ENCODE results near the gene GTPBP4. TPM values are rescaled to one million over a fixed set of nuclear protein-coding genes. Genes with fewer than 3 reads are reported as not detected.

The GTPBP4 gene
- total RNA-seq, 1 experiment from 2014 or later: 163 TPM

DNA sequence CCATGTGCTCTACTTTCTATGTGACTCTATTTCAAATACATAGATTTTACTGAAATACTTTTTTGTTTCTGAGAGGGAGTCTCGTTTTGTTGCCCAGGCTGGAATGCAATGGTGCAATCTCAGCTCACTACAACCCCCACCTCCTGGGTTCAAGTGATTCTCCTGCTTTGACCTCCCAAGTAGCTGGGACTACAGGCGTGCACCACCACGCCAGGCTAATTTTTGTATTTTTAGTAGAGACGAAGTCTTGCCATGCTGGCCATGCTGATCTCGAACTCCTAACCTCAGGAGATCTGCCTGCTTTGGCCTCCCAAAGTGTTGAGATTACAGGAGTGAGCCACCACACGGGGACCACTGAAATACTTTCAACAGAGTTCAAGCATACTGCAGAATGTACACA lies 57.2 kb downstream of the GTPBP4 start:
- peaks cover 58% of the 10 kb centered on the region for H3K36me3 ChIP-seq (ENCODE audit: insufficient read depth, low read length, poor library complexity, severe bottlenecking)
- POLR2A ChIA-PET (ENCODE audit: low non-redundant PET): no interaction called here
- H3K9me3 ChIP-seq (ENCODE audit: low read depth, low read length, poor library complexity, severe bottlenecking): no peaks in the 10 kb centered on the region
- BruUV-seq (replicated peaks): no TSS peak
- peaks cover 22% of the 10 kb centered on the region for H3K4me1 ChIP-seq (ENCODE audit: insufficient read depth, low read length, poor library complexity, severe bottlenecking)
- CTCF ChIA-PET: no interaction called here
- H3K4me3 ChIP-seq (ENCODE audit: low read depth, low read length, poor library complexity, severe bottlenecking): peak overlapping the region; percentile 38
- intact Hi-C loops (cut with micrococcal nuclease; ENCODE audit: unreplicated experiment): no loop called here
- H3K27ac ChIP-seq (ENCODE audit: low read depth, low read length, poor library complexity, severe bottlenecking): peak overlapping the region; percentile 3
- TF ChIP-seq EZH2 (IDR thresholded peaks at IDR 0.05; ENCODE audit: borderline replicate concordance, low read depth, low read length, poor library complexity, severe bottlenecking): no peak
- TF ChIP-seq, protein P1, sequence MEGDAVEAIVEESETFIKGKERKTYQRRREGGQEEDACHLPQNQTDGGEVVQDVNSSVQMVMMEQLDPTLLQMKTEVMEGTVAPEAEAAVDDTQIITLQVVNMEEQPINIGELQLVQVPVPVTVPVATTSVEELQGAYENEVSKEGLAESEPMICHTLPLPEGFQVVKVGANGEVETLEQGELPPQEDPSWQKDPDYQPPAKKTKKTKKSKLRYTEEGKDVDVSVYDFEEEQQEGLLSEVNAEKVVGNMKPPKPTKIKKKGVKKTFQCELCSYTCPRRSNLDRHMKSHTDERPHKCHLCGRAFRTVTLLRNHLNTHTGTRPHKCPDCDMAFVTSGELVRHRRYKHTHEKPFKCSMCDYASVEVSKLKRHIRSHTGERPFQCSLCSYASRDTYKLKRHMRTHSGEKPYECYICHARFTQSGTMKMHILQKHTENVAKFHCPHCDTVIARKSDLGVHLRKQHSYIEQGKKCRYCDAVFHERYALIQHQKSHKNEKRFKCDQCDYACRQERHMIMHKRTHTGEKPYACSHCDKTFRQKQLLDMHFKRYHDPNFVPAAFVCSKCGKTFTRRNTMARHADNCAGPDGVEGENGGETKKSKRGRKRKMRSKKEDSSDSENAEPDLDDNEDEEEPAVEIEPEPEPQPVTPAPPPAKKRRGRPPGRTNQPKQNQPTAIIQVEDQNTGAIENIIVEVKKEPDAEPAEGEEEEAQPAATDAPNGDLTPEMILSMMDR (conservative IDR thresholded peaks at IDR 0.05; ENCODE audit: low read depth, low read length): no peak
- H3K27me3 ChIP-seq (replicated peaks; ENCODE audit: insufficient read depth, low read depth, low read length, poor library complexity): no peaks in the 10 kb centered on the region
- no peak for DNase-seq (ENCODE audit: low spot score)

DNA sequence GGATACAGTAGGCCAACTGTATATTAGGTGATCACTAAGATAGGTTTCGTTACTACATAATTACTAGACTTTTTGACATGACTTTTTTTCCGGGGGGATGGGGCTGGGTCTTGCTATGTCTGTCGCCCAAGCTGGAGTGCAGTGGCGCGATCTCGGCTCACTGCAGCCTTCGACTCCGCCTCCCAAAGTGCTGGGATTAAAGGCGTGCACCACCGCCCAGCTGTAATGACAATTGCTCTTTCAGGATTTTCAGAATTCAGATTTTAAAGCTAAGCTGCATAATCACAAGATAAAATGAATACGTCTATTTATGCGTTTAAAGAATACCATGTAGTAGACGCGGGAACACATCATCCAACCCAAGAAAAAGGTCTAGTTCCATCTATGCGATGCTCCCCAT lies 59.7 kb downstream of the GTPBP4 start:
- Histone ChIP-seq H3K4me1 (ENCODE audit: insufficient read depth, low read length, poor library complexity, severe bottlenecking) (peaks cover 35% of the 10 kb centered on the region), H3K27me3 (replicated peaks; ENCODE audit: insufficient read depth, low read depth, low read length, poor library complexity) (no peaks in the 10 kb centered on the region), H3K36me3 (ENCODE audit: insufficient read depth, low read length, poor library complexity, severe bottlenecking) (peaks cover 38% of the 10 kb centered on the region), H3K4me3 (ENCODE audit: low read depth, low read length, poor library complexity, severe bottlenecking) (peak overlapping the region; percentile 97), H3K27ac (ENCODE audit: low read depth, low read length, poor library complexity, severe bottlenecking) (peak overlapping the region; percentile 99), H3K9me3 (ENCODE audit: low read depth, low read length, poor library complexity, severe bottlenecking) (no peaks in the 10 kb centered on the region)
- ChIA-PET POLR2A (ENCODE audit: low non-redundant PET) (interaction anchor here (0.6 kb wide), 2 partner anchors 218 to 998 kb away, joined by 3 to 4 read pairs; no protein-coding TSS in a partner anchor), CTCF (no interaction called here)
- no TSS peak for BruUV-seq (replicated peaks)
- DNase-seq (ENCODE audit: low spot score): peak; percentile 50
- intact Hi-C loops (cut with micrococcal nuclease; ENCODE audit: unreplicated experiment): no loop called here
- no peak for TF ChIP-seq EZH2 (IDR thresholded peaks at IDR 0.05; ENCODE audit: borderline replicate concordance, low read depth, low read length, poor library complexity, severe bottlenecking)
- TF ChIP-seq, protein P1 (conservative IDR thresholded peaks at IDR 0.05; ENCODE audit: low read depth, low read length): no peak

DNA sequence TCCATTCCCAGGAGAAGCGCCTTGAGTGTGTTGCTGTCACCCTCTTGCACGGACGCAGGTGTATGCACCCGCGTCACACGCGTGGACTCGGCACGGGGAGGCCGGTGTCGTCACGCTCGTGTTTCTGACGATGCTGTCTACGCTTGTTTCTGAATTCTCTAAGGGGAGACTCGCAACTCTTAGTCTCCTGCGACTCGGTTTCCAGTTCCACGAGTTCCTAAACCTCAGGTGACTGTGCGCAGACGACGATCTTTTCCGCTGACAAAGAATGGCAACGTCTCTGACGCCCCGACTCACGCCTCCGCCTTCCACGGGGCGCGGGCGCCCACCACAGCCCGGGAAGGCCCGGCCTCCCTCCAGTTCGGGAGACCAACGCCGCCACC lies 60.1 kb downstream of the GTPBP4 start:
- Histone ChIP-seq H3K4me3 (ENCODE audit: low read depth, low read length, poor library complexity, severe bottlenecking) (peak overlapping the region; percentile 97), H3K36me3 (ENCODE audit: insufficient read depth, low read length, poor library complexity, severe bottlenecking) (peaks cover 38% of the 10 kb centered on the region), H3K27ac (ENCODE audit: low read depth, low read length, poor library complexity, severe bottlenecking) (peak overlapping the region; percentile 99), H3K4me1 (ENCODE audit: insufficient read depth, low read length, poor library complexity, severe bottlenecking) (peaks cover 32% of the 10 kb centered on the region), H3K9me3 (ENCODE audit: low read depth, low read length, poor library complexity, severe bottlenecking) (no peaks in the 10 kb centered on the region), H3K27me3 (replicated peaks; ENCODE audit: insufficient read depth, low read depth, low read length, poor library complexity) (no peaks in the 10 kb centered on the region)
- CTCF ChIA-PET: no interaction called here
- no peak for DNase-seq (ENCODE audit: low spot score)
- BruUV-seq (replicated peaks): TSS peak; percentile 61
- TF ChIP-seq EZH2 (IDR thresholded peaks at IDR 0.05; ENCODE audit: borderline replicate concordance, low read depth, low read length, poor library complexity, severe bottlenecking): no peak
- TF ChIP-seq, protein P1 (conservative IDR thresholded peaks at IDR 0.05; ENCODE audit: low read depth, low read length): no peak
- POLR2A ChIA-PET (ENCODE audit: low non-redundant PET): interaction anchor here (0.6 to 1.0 kb wide), 3 partner anchors 613 to 998 kb away, joined by 4 to 5 read pairs (median 5); no protein-coding TSS in a partner anchor
- intact Hi-C loops (cut with micrococcal nuclease; ENCODE audit: unreplicated experiment): no loop called here
